GM12873 (cell line): ENCODE measurements around the gene WNT9A.

Experiments used
- TF ChIP-seq, protein P1 (sequence below): IDR thresholded peaks from 2 replicates; pipeline ENCODE4 v1.5.1; 2012; ENCODE audit warnings: low read depth, mild to moderate bottlenecking, moderate library complexity, low read length, control low read depth; ENCODE audit not compliant: insufficient read depth; ENCODE audit errors: missing control alignments

WNT9A gene

DNA sequence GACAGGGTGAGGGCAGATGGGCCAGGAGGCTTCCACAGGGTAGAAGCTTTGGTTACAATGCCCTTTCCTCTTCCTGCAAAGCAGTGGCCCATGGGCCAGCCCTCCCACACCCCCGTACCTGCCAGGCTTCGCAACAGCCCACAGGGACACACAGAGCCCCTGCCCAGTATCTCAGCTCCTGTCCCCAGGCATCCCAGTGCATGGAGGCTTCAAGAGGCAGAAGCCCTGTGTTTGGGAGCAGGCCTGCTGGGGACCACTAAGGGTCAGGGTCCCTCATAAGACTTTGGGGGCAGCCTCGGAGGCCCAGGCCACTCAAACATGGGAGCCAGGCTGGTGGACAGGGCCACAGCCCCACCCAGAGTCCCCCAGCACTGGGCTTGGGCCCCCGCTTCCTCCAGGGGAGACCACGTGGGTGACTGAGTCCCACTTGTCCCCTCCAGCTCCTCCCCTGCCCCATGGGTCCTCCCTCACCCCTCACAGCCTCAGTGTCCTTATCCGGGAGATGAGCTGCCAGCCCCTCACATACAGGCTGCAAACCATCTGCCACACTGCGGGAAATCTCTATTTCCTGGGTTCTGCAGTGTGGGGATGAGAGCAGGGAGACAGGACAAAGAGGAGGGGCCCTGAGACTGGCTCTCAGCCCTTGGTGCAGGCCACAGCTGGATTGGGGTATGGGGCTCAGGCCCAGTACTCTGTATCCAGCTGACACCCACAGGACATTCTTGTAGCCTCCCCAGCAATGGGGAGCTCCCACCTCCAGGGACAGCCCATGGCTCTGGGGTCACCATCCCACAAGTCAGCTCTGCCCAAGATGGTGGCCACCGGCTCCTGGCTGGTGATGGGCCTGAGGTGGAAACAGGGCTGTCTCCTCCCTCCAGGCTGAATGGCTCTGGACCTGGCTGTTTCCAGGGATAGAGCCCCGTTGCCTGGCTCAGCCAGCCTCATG, 50.7 kb downstream of the WNT9A start:
- TF ChIP-seq, protein P1, sequence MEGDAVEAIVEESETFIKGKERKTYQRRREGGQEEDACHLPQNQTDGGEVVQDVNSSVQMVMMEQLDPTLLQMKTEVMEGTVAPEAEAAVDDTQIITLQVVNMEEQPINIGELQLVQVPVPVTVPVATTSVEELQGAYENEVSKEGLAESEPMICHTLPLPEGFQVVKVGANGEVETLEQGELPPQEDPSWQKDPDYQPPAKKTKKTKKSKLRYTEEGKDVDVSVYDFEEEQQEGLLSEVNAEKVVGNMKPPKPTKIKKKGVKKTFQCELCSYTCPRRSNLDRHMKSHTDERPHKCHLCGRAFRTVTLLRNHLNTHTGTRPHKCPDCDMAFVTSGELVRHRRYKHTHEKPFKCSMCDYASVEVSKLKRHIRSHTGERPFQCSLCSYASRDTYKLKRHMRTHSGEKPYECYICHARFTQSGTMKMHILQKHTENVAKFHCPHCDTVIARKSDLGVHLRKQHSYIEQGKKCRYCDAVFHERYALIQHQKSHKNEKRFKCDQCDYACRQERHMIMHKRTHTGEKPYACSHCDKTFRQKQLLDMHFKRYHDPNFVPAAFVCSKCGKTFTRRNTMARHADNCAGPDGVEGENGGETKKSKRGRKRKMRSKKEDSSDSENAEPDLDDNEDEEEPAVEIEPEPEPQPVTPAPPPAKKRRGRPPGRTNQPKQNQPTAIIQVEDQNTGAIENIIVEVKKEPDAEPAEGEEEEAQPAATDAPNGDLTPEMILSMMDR, result no peak

DNA sequence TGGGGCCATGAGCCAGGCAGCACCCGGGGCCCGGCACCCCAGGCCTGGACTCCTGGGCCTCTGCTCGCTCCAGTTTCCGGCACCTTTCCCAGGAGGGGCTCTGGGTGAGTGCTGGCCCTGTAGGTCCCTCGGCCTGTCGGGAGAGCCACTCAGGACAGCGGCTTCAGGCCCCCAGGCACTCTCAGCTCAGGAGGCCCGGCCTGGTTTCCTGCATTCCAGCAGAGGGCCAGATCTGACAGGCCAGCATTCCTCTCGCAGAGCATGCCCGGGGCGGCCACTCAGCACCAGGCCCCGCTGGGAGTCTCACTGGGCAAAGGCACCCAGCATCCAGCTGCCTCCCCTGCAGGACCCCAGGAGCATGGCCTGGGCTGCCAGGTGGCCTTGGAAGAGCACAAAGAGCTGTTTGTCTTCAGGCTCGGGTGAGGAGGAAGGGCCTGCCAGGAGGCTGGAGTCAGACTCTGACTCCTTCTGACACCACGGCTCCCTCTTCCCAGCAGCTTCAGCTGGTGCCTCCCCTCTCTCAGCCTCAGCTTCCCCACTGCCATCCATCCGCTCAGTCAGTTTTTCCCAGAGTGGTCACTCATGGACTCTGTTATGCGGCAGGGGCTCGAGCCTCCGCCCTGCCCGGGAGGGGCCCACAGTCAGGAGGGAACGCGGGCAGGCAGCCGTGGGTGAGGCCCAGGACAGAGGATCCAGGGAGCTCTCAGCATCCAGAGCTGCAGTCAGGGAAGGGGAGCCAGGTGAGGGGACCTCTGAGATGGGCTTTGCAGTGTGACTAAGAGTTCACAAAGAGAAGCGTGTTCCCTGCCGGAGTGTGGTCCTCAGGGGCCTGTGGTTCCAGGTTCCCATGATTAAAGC, 51.7 kb downstream of the WNT9A start:
- TF ChIP-seq, protein P1, result no peak

DNA sequence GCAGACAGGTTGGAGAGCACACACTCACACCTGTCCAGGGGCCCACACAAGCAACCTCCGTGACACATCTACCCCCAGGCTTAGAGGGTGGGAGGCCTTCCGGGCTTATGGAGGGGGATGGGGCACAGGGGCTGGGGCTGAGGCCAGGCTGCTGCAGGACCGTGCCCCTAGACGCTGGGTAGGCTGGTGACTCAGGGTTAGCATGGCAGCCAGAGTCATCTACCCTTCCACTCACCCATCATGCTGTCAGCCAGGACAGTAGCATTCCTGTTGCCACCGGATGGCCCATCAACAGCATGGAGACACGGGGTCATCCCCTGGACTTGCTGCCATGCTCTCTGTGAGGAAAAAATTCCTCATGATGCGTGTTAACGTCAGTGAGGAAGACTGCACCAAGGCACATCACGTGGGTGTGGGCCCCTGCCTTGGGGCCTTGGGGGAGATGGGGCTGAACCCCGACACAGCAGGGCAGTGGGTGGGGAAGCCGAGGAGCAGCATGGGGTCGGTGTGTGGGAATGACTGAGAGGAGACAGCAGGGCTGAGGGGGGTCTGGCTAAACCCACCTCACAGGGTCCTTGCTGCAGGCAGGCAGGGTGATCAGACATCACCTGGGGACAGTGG, 52.8 kb downstream of the WNT9A start:
- TF ChIP-seq, protein P1, result no peak

DNA sequence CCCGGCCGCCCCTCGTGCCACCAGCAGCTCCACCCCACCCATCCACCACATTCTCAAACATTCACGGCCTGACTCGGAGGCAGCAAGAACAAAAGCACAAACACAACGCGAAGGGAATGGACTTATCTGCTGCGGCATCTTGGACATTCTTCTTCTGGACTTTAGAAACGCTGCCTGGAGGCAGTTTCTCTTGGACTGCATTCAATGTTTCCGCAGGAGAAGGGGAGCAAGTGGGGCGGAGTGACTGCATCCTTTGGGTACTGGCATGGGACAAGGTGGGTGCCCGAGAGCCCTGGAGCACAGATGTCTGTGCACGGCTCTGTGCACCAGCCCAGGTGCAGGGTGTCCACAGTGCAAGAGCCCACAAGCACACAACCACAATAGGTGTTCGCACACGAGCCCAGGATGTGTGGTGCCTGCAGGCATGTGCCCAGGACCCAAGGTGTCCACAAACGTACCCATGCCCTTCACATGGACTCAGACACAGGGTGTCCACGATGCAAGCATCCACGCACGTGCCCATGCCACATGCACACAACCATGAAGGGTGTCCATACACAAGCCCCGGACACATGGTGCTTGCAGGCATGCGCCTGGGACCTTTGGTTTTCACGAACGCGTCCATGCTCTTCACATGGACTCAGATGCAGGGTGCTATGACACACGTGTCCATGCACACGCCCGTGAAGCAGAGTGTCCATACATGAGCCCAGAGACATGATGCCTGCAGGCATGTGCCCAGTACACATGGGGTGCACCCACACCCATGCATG, 53.6 kb downstream of the WNT9A start:
- TF ChIP-seq, protein P1, result no peak

DNA sequence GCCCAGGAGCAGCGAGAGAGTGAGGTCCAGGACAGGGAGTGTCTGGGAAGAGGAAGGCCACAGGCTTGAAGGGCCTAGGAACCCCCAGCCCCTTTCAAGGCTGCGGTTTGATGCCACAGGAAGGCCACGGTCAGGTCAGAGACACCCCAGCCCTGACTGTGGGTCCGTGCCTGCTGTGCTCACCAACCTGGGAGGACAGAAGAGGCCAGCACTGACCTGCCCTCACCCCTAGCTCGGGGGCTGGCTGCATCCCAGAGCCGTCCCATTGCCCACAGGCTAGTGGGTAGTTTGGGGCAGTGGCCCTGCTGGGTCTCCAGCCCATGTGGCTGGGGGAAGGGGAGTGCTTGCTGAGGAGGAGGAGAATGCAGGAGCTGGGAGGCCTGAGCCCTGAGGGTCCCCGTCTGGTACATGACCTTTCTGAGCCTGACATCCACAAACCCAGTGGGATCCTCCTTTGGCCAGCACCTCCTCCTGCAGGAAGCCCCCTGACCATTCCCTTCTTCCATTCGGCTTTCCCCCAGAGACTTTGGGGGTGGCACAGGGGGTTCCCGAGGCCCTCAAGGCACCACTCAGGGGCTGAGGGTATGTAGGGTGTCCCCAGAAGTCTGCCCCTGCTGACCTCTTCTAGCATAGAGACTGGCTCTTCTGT, 54.3 kb downstream of the WNT9A start:
- TF ChIP-seq, protein P1, result no peak

DNA sequence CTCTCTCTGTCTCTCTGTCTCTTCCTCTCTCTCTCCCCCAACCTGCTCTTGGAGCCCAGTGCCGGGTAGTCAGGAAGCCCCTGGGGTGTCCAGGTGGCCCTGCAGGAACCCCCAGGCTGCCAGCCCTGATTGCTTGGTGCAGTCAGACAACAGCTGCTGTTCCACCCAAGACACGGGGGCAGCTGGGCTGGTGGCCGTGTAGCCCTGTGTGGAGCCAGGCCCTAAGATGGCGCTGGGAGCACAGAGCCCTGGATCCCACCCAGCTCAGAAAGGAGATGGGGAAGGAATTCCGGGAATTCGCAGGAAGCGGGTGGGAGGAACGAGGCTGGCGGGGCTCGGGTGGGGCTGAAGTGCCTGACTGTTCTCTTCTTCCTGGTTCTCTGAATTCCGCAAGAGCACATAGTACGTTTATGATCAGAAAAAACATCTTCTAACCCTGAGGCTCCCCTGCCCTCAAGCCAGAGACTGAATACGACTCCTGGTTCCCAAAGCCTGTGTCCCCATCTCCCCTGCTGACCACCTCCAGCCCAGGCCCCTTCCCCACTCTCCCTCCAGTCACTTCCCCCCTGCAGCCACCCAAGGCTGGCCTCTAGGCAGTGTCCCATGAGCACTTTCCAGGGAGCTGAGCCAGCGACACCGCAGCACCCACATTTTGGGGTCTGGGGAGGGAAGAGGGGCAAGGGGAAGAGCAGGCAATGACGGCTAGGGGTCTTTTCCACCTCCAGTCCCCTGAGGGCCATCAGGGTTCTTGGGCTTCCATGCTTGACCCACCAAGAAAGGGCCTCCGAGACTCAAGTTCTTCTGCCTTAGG, 55.0 kb downstream of the WNT9A start:
- TF ChIP-seq, protein P1, result no peak
